Ovary (tissue), 9 donors: ENCODE measurements around the gene SNX13. TPM values are rescaled to one million over a fixed set of nuclear protein-coding genes. Genes with fewer than 3 reads are reported as not detected.

Experiments
- DNase-seq, 5 donors: peaks; one replicate each; pipeline ENCODE4 v3.0.0-alpha.2; 2019 to 2020
- H3K27ac ChIP-seq, 2 donors: fragments of 200-600 bp; one replicate each; pipeline versions ENCODE4 v1.5.1 to v1.8.0; 2019 to 2022
- H3K27me3 ChIP-seq: fragments of 200-600 bp; one replicate; pipeline ENCODE4 v1.8.0; 2022
- H3K36me3 ChIP-seq: fragments of 200-600 bp; sonication (generic); one replicate; pipeline ENCODE4 v1.5.1; 2019
- H3K4me1 ChIP-seq: one replicate; pipeline ENCODE4 v1.8.1; 2013; ENCODE audit warnings: mild to moderate bottlenecking, moderate library complexity; ENCODE audit not compliant: insufficient read depth
- H3K4me3 ChIP-seq: fragments of 200-600 bp; sonication (generic); one replicate; pipeline ENCODE4 v1.5.1; 2017
- H3K9me3 ChIP-seq, 2 donors: fragments of 200-600 bp in 1 of 2; sonication (generic) in 1 of 2; one replicate each; pipeline versions ENCODE4 v1.5.1 to v1.8.1; 2013 to 2019; ENCODE audit warnings: mild to moderate bottlenecking in 1 of 2, moderate library complexity in 1 of 2
- CTCF ChIP-seq, 3 donors: fragments of 450-650 bp in 2 of 3; fragments of 200-600 bp in 1 of 3; IDR thresholded peaks; one replicate each; pipeline versions ENCODE4 v1.5.1 to v1.8.0; 2016 to 2022; ENCODE audit warnings: antibody characterized with exemption in 3 of 3, mild to moderate bottlenecking in 1 of 3
- EP300 ChIP-seq: sonication (generic); formaldehyde crosslinking; IDR thresholded peaks from one replicate; pipeline ENCODE4 v1.6.1; 2017; ENCODE audit warnings: antibody characterized with exemption
- POLR2A ChIP-seq: fragments of 450-650 bp; IDR thresholded peaks from one replicate; pipeline ENCODE4 v1.6.1; 2017; ENCODE audit warnings: antibody characterized with exemption, mild to moderate bottlenecking, moderate library complexity
- WGBS, 3 donors: extraction: QIAGEN DNeasy Blood & Tissue Kit in 1 of 3; methylation state at CpG; one replicate each; pipeline versions ENCODE4 v1.1.5 to v1.1.7; 2013 to 2017; 5-methylcytosine and 5-hydroxymethylcytosine counted together
- intact Hi-C, 4 donors: fragments of 100-400 bp; cut with DNase I; formaldehyde crosslinking; loops; one replicate each; pipeline versions ENCODE4 v1.11.0 to v1.15.1; 2022 to 2023
- polyA plus RNA-seq, 2 donors: library from polyadenylated mRNA; stranded (reverse); fragments of 200-250 nt in 1 of 2; fragments of 350-450 nt in 1 of 2; fragmentation: Illumina TruSeq in 1 of 2; extraction: RNeasy Lipid Tissue Mini Kit (QIAGEN cat#74804) in 1 of 2; gene quantifications; one replicate each; pipeline ENCODE4 v1.2.3, GENCODE V29; 2013 to 2014
- total RNA-seq, 7 donors: library from RNA; depleted of rRNA in 2 of 7; stranded (reverse); fragments of >200 nt in 2 of 7; fragmentation: NEBNext Ultra II Directional in 3 of 7; extraction: Animal tissue kit (Norgen Biotek cat#: 25700) in 3 of 7; gene quantifications; one replicate each; pipeline versions ENCODE4 v1.1.0 to v1.2.4, GENCODE V29; 2016 to 2023
- donor health status: DM: no; HTN: no; CAD: no; lungs with moderate emphysema.
- donor health status: DM: no; HTN: no; CAD: no.
- donor health status: Bipolar disorder and iron deficiency.
- donor health status: DM: yes; HTN: yes; CAD: no.
- donor health status: DM: no; HTN: no; CAD: no.
- donor health status: DM: yes; HTN: yes; CAD: no.

SNX13 gene
- total and polyA plus RNA-seq, 9 donors = 12.1 to 51.1 (median 46.1) TPM

- Histone ChIP-seq H3K4me1 (no peaks in the 10 kb centered on the region), H3K27me3 (no peaks in the 10 kb centered on the region), H3K27ac (no peak overlapping the region), H3K4me3 (no peak overlapping the region), H3K36me3 (no peaks in the 10 kb centered on the region), H3K9me3 (no peaks in the 10 kb centered on the region)
- DNase-seq = no peak
- no peak for TF ChIP-seq EP300
- no peak for TF ChIP-seq CTCF (IDR thresholded peaks at IDR 0.05)
- no peak for TF ChIP-seq POLR2A
- 88 to 95% (median 92%) methylated on average over 2 of the region's 2 CpGs for WGBS, 3 donors
- intact Hi-C loops = no loop called here
Observed at GRCh38 chr7:17952387-17952786, 12.1 kb upstream of the SNX13 start.

GRCh38 chr7:17951742-17952254 is 11.5 kb upstream of the SNX13 start:
- 95 to 98% (median 95%) methylated on average over 5 of the region's 5 CpGs for WGBS, 3 donors
- TF ChIP-seq CTCF (IDR thresholded peaks at IDR 0.05) = no peak
- TF ChIP-seq EP300 = no peak
- no peak for TF ChIP-seq POLR2A
- Histone ChIP-seq H3K4me3 (no peak overlapping the region), H3K4me1 (no peaks in the 10 kb centered on the region), H3K36me3 (no peaks in the 10 kb centered on the region), H3K27me3 (no peaks in the 10 kb centered on the region), H3K27ac (no peak overlapping the region), H3K9me3 (no peaks in the 10 kb centered on the region)
- no peak for DNase-seq
- intact Hi-C loops = no loop called here

GRCh38 chr7:17948526-17949238 is 8.4 kb upstream of the SNX13 start:
- Histone ChIP-seq H3K27ac (no peak overlapping the region), H3K4me1 (no peaks in the 10 kb centered on the region)

GRCh38 chr7:17947620-17948019 is 7.3 kb upstream of the SNX13 start:
- intact Hi-C loops = no loop called here
- Histone ChIP-seq H3K27me3 (no peaks in the 10 kb centered on the region), H3K4me1 (no peaks in the 10 kb centered on the region), H3K27ac (no peak overlapping the region), H3K9me3 (no peaks in the 10 kb centered on the region), H3K4me3 (no peak overlapping the region), H3K36me3 (no peaks in the 10 kb centered on the region)
- no peak for DNase-seq
- TF ChIP-seq CTCF (IDR thresholded peaks at IDR 0.05) (no peak), POLR2A (no peak), EP300 (no peak)
- 55 to 75% (median 68%) methylated on average over 2 of the region's 2 CpGs for WGBS, 3 donors

More at GRCh38 chr7:17948526-17949238, 8.4 kb upstream of the SNX13 start:
- no peaks in the 10 kb centered on the region for H3K9me3 ChIP-seq
- H3K4me3 ChIP-seq = no peak overlapping the region
- no peak for TF ChIP-seq POLR2A
- no peak for TF ChIP-seq EP300
- no peak for TF ChIP-seq CTCF (IDR thresholded peaks at IDR 0.05)
- 52 to 66% (median 54%) methylated on average over 2 of the region's 2 CpGs for WGBS, 3 donors
- DNase-seq = no peak
- intact Hi-C loops = no loop called here
- H3K27me3 ChIP-seq = no peaks in the 10 kb centered on the region
- no peaks in the 10 kb centered on the region for H3K36me3 ChIP-seq
